Lung (tissue), 12 donors: ENCODE data around the gene TMEM158. TPM values are rescaled to one million over a fixed set of nuclear protein-coding genes. Genes with fewer than 3 reads are reported as not detected.

Source experiments
- ATAC-seq: fragments of 200-7000 bp; cut with Tn5 transposase; one replicate; pipeline ENCODE4 v1.9.1; 2020; ENCODE audit warnings: moderate number of reproducible peaks; ENCODE audit not compliant: insufficient read depth, low FRiP score
- DNase-seq, 3 donors: peaks; one replicate each; pipeline ENCODE4 v3.0.0-alpha.2; 2013 to 2017
- H3K27ac ChIP-seq, 2 donors: one replicate each; pipeline ENCODE4 v1.5.1; 2013; ENCODE audit warnings: mild to moderate bottlenecking in 2 of 2, moderate library complexity in 2 of 2, control low read depth in 1 of 2, inconsistent platforms in 1 of 2, low read depth in 1 of 2, low read length in 1 of 2
- H3K27me3 ChIP-seq, 3 donors: one replicate each; pipeline ENCODE4 v1.5.1; 2013; ENCODE audit warnings: low read length in 2 of 3; ENCODE audit not compliant: control insufficient read depth in 3 of 3, insufficient read depth in 3 of 3
- H3K36me3 ChIP-seq, 4 donors: one replicate each; pipeline ENCODE4 v1.5.1; 2013; ENCODE audit warnings: low read length in 4 of 4, mild to moderate bottlenecking in 1 of 4, moderate library complexity in 1 of 4; ENCODE audit not compliant: control insufficient read depth in 4 of 4, insufficient read depth in 4 of 4
- H3K4me1 ChIP-seq, 5 donors: one replicate each; pipeline ENCODE4 v1.5.1; 2013; ENCODE audit warnings: low read length in 5 of 5, mild to moderate bottlenecking in 2 of 5, moderate library complexity in 1 of 5; ENCODE audit not compliant: control insufficient read depth in 5 of 5, insufficient read depth in 5 of 5
- H3K4me3 ChIP-seq: one replicate; pipeline ENCODE4 v1.5.1; 2013; ENCODE audit warnings: mild to moderate bottlenecking, control low read depth, moderate library complexity
- H3K9ac ChIP-seq, 2 donors: one replicate each; pipeline ENCODE4 v1.5.1; 2013; ENCODE audit warnings: low read length in 2 of 2, control low read depth in 1 of 2; ENCODE audit not compliant: insufficient read depth in 1 of 2
- H3K9me3 ChIP-seq, 4 donors: one replicate each; pipeline ENCODE4 v1.5.1; 2013; ENCODE audit warnings: low read length in 3 of 4, mild to moderate bottlenecking in 1 of 4, moderate library complexity in 1 of 4; ENCODE audit not compliant: control insufficient read depth in 4 of 4, insufficient read depth in 3 of 4
- CTCF ChIP-seq: IDR thresholded peaks from 2 replicates; pipeline ENCODE4 v1.5.1; 2012; ENCODE audit warnings: mild to moderate bottlenecking; ENCODE audit errors: control extremely low read depth, extremely low read depth
- WGBS, 2 donors: extraction: QIAGEN DNeasy Blood & Tissue Kit; methylation state at CpG; one replicate each; pipeline ENCODE4 v1.1.7; 2013; 5-methylcytosine and 5-hydroxymethylcytosine counted together
- polyA plus RNA-seq, 2 donors: library from polyadenylated mRNA; stranded (reverse); fragments of 200-250 nt; gene quantifications; one replicate each; pipeline ENCODE4 v1.2.1, GENCODE V29; 2013
- total RNA-seq, 2 donors: library from RNA; depleted of rRNA in 1 of 2; stranded (reverse); fragments of >200 nt in 1 of 2; gene quantifications; one replicate each; pipeline ENCODE4 v1.2.1, GENCODE V29; 2014 to 2021
- donor health status: control.
- donor health status: control.
- donor health status: Bipolar disorder and iron deficiency.
- donor health status: healthy.
- donor health status: DM: yes; HTN: yes; CAD: no.

The TMEM158 gene
- total and polyA plus RNA-seq, 4 donors: 1.1 to 3.4 (median 1.4) TPM

- WGBS, 2 donors: 83 to 92% methylated on average over 6 of the region's 6 CpGs
Measured at GRCh38 chr3:45272828-45273470, 46.9 kb upstream of the TMEM158 start.

GRCh38 chr3:45272032-45272810 is 46.1 kb upstream of the TMEM158 start:
- Histone ChIP-seq H3K4me3 (no peak overlapping the region), H3K27me3 (peaks cover 0 to 7% (median 0%) of the 10 kb centered on the region in 3 donors), H3K27ac (no peak overlapping the region), H3K36me3 (no peaks in the 10 kb centered on the region), H3K9me3 (peaks cover 0 to 3% (median 0%) of the 10 kb centered on the region in 4 donors), H3K4me1 (no peaks in the 10 kb centered on the region), H3K9ac (no peak overlapping the region)
- DNase-seq (no peak), ATAC-seq (no peak)
- WGBS, 2 donors: 78 to 91% methylated on average over 6 of the region's 6 CpGs
- TF ChIP-seq CTCF: no peak

More at GRCh38 chr3:45272828-45273470, 46.9 kb upstream of the TMEM158 start:
- no peaks in the 10 kb centered on the region for H3K4me1 ChIP-seq
- no peak overlapping the region for H3K27ac ChIP-seq
- peaks cover 0 to 3% (median 1%) of the 10 kb centered on the region in 4 donors for H3K9me3 ChIP-seq
- DNase-seq (no peak), ATAC-seq (no peak)
- peaks cover 0 to 7% (median 0%) of the 10 kb centered on the region in 3 donors for H3K27me3 ChIP-seq
- no peaks in the 10 kb centered on the region for H3K36me3 ChIP-seq
- no peak overlapping the region for H3K9ac ChIP-seq
- H3K4me3 ChIP-seq: no peak overlapping the region
- no peak for TF ChIP-seq CTCF

GRCh38 chr3:45269952-45270351 is 43.9 kb upstream of the TMEM158 start:
- 68 to 88% methylated on average over 2 of the region's 2 CpGs for WGBS, 2 donors
- Histone ChIP-seq H3K4me3 (no peak overlapping the region), H3K9me3 (peaks cover 0 to 2% (median 0%) of the 10 kb centered on the region in 4 donors), H3K4me1 (no peaks in the 10 kb centered on the region), H3K9ac (no peak overlapping the region), H3K36me3 (no peaks in the 10 kb centered on the region), H3K27ac (no peak overlapping the region), H3K27me3 (peaks cover 0 to 7% (median 0%) of the 10 kb centered on the region in 3 donors)
- DNase-seq: no peak
- no peak for ATAC-seq
- TF ChIP-seq CTCF: no peak
